GM18867 (cell line): ENCODE results near the gene NR3C1.

Source experiments
- ATAC-seq: cut with Tn5 transposase; IDR thresholded peaks from one replicate; pipeline ENCODE4 v1.9.1; 2021; ENCODE audit warnings: mild to moderate bottlenecking, moderate library complexity; ENCODE audit not compliant: unreplicated experiment

The NR3C1 gene

GRCh38 chr5:143372187-143372829 is 31.2 kb downstream of the NR3C1 start:
- no peak for ATAC-seq

GRCh38 chr5:143370440-143370839 is 33.0 kb downstream of the NR3C1 start:
- ATAC-seq: no peak

GRCh38 chr5:143364061-143364460 is 39.4 kb downstream of the NR3C1 start:
- no peak for ATAC-seq

- ATAC-seq: no peak
Observed at GRCh38 chr5:143362664-143363227, 40.7 kb downstream of the NR3C1 start.

- ATAC-seq: no peak
Observed at GRCh38 chr5:143361438-143361837, 42.0 kb downstream of the NR3C1 start.

GRCh38 chr5:143360755-143361154 is 42.7 kb downstream of the NR3C1 start:
- ATAC-seq: no peak

GRCh38 chr5:143359869-143360268 is 43.6 kb downstream of the NR3C1 start:
- peak; percentile 70 for ATAC-seq

- ATAC-seq: no peak
Observed at GRCh38 chr5:143356855-143357583, 46.5 kb downstream of the NR3C1 start.

- ATAC-seq: no peak
Observed at GRCh38 chr5:143355710-143356109, 47.8 kb downstream of the NR3C1 start.

GRCh38 chr5:143354025-143354424 is 49.5 kb downstream of the NR3C1 start:
- no peak for ATAC-seq

GRCh38 chr5:143352691-143353090 is 50.8 kb downstream of the NR3C1 start:
- peak; percentile 56 for ATAC-seq

- no peak for ATAC-seq
Observed at GRCh38 chr5:143350751-143351602, 52.5 kb downstream of the NR3C1 start.

- ATAC-seq: no peak
Observed at GRCh38 chr5:143350341-143350740, 53.1 kb downstream of the NR3C1 start.

- no peak for ATAC-seq
Observed at GRCh38 chr5:143349177-143349576, 54.3 kb downstream of the NR3C1 start.

- ATAC-seq: no peak
Observed at GRCh38 chr5:143347698-143348344, 55.7 kb downstream of the NR3C1 start.

GRCh38 chr5:143347046-143347445 is 56.4 kb downstream of the NR3C1 start:
- no peak for ATAC-seq

- ATAC-seq: no peak
Observed at GRCh38 chr5:143345671-143346440, 57.6 kb downstream of the NR3C1 start.

- no peak for ATAC-seq
Observed at GRCh38 chr5:143343042-143343441, 60.4 kb downstream of the NR3C1 start.

- no peak for ATAC-seq
Observed at GRCh38 chr5:143342607-143343006, 60.9 kb downstream of the NR3C1 start.
